ENCODE data around the gene RNU1-2. TPM values are rescaled to one million over a fixed set of nuclear protein-coding genes. Genes with fewer than 3 reads are reported as not detected.
"Not testable (repeated sequence)": the region's sequence is repeated elsewhere in the genome, so short reads cannot be mapped to it uniquely, and the experiment has no call there.

RNU1-2 gene
- total and polyA plus RNA-seq, 4 experiments from 2014 or later = 3,010 to 3,866 TPM; not detected in 2

DNA sequence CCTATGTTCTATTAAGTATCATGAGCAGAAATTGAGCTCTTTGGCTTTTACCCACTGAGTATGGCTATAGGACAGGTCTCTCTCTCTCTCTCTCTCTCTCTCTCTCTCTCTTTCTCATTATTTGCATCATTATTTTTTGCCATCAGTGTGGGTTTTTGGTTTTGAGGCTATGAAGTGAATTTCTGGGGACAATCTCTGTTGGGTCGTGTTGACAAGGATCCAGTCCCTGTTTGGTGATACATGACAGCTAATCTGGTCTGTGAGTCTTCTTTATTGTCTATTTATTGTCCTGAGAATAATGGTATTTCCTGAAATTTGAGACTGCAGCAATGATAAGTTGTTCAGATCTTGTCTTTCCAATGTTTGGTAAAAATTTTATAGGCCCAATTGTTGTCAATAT, 1.9 kb downstream of the RNU1-2 start:
- H3K9me3 Mint-ChIP-seq; H3K36me3 ChIP-seq (ENCODE audit: insufficient read depth, low read length); CTCF ChIA-PET (ENCODE audit: partially characterized antibody); H3K36me3 Mint-ChIP-seq; DNase-seq; H3K27ac ChIP-seq (ENCODE audit: low read depth, low read length); H3K27me3 ChIP-seq (ENCODE audit: insufficient read depth, low read length); H3K27me3 Mint-ChIP-seq; intact Hi-C loops (cut with micrococcal nuclease); H3K9me3 ChIP-seq (ENCODE audit: control insufficient read depth in 1 of 2, low read length in 2 of 2); H3K4me3 ChIP-seq (ENCODE audit: low read length in 2 of 2): not testable (repeated sequence)
- peaks cover 22% of the 10 kb centered on the region for H3K4me1 ChIP-seq (ENCODE audit: insufficient read depth, low read length)
- H3K4me3 Mint-ChIP-seq = peak overlapping the region in 6 of 8 donors; percentile 45 to 79 (median 64)
- POLR2A ChIA-PET (ENCODE audit: partially characterized antibody) = interaction anchor here (0.8 to 3.4 kb wide), 2 partner anchors 8 to 9 kb away, joined by 6 to 75 read pairs; no protein-coding TSS in a partner anchor
- H3K4me1 Mint-ChIP-seq = peaks cover 20 to 45% (median 33%) of the 10 kb centered on the region in 4 donors
- H3K27ac Mint-ChIP-seq = peak overlapping the region; percentile 24 to 94 (median 81)

DNA sequence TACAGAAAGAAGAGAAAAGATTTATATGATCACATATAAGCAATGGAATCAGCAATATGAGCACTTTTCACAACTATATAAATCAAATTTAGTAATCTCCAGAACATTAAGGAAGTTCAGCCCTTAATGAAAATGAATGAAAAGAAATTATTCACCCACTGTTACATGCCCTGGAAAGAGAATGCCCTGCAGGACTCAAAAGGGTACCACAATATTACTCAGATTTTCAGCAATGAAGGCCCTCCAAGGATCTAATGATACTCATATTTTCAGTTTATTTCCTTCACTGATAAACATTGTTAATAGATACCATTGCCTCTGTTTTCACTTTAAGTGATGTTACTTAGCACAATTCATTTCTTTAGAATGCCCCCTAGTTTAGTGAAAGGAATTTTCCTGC, 2.5 kb downstream of the RNU1-2 start:
- intact Hi-C loops (cut with micrococcal nuclease); H3K27ac ChIP-seq (ENCODE audit: low read depth, low read length); H3K27me3 Mint-ChIP-seq; H3K27me3 ChIP-seq (ENCODE audit: insufficient read depth, low read length); H3K9me3 ChIP-seq (ENCODE audit: control insufficient read depth in 1 of 2, low read length in 2 of 2); H3K36me3 Mint-ChIP-seq; DNase-seq; H3K4me3 ChIP-seq (ENCODE audit: low read length in 2 of 2); CTCF ChIA-PET (ENCODE audit: partially characterized antibody); H3K9me3 Mint-ChIP-seq; H3K36me3 ChIP-seq (ENCODE audit: insufficient read depth, low read length): not testable (repeated sequence)
- POLR2A ChIA-PET (ENCODE audit: partially characterized antibody) = interaction anchor here (0.6 kb wide), 1 partner anchor 17 kb away, joined by 3 read pairs; no protein-coding TSS in a partner anchor
- H3K4me1 ChIP-seq (ENCODE audit: insufficient read depth, low read length) = peaks cover 27% of the 10 kb centered on the region
- Mint-ChIP-seq H3K27ac (peak overlapping the region in 6 of 7 donors; percentile 15 to 92 (median 32)), H3K4me3 (peak overlapping the region in 1 of 8 donors; percentile 67), H3K4me1 (peaks cover 22 to 50% (median 36%) of the 10 kb centered on the region in 4 donors)

DNA sequence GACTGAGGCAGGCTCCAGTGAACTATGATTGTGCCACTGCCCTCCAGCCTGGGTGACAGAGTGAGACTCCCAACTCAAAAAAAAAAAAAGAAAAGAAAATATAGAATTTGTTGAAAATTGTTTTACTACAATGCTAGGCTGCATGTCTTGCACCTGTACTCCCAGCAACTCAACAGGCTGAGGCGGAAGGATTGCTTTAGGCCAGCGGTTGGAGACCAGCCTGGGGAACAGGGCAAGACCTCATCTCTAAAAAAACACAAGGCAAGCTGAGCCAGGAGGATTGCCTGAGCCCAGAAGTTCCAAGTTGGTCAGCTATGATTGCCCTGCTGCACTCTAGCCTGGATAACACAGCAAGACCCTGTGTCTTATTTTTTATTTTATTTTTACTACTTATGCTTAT, 3.2 kb downstream of the RNU1-2 start:
- POLR2A ChIA-PET (ENCODE audit: partially characterized antibody) = interaction anchor here (0.6 to 1.3 kb wide), 4 partner anchors 14 to 385 kb away, joined by 3 read pairs; partner anchors contain the start of gene RNU1-1
- H3K4me3 Mint-ChIP-seq; H3K27me3 Mint-ChIP-seq; H3K27ac Mint-ChIP-seq; intact Hi-C loops (cut with micrococcal nuclease); H3K36me3 Mint-ChIP-seq; H3K27me3 ChIP-seq (ENCODE audit: insufficient read depth, low read length); H3K9me3 ChIP-seq (ENCODE audit: control insufficient read depth in 1 of 2, low read length in 2 of 2); H3K9me3 Mint-ChIP-seq; DNase-seq; CTCF ChIA-PET (ENCODE audit: partially characterized antibody); H3K4me3 ChIP-seq (ENCODE audit: low read length in 2 of 2); H3K36me3 ChIP-seq (ENCODE audit: insufficient read depth, low read length); H3K27ac ChIP-seq (ENCODE audit: low read depth, low read length): not testable (repeated sequence)
- peaks cover 25 to 56% (median 39%) of the 10 kb centered on the region in 4 donors for H3K4me1 Mint-ChIP-seq
- H3K4me1 ChIP-seq (ENCODE audit: insufficient read depth, low read length) = peaks cover 33% of the 10 kb centered on the region

DNA sequence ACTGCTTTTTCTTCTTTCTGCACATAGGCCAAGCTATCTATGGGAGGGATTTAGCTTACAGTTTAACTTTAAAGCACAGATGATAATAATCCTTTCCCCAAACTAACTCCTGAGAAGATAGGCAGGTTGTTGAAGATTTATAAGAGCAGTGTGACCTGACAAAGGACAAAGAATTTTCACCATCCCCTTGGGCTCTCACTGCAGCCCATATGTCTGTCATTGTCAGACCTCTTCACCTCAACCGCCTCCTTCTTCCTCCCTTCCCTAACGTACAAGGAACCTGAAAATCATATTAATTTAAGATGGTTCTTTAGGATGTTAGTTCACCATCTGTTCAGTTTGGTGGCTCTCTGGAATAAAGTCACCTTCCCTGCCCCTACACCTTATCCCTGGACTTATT, 5.0 kb downstream of the RNU1-2 start:
- H3K4me1 ChIP-seq (ENCODE audit: insufficient read depth, low read length) = peaks cover 36% of the 10 kb centered on the region
- no peak overlapping the region for H3K27ac ChIP-seq (ENCODE audit: low read depth, low read length)
- Mint-ChIP-seq H3K27me3 (no peaks in the 10 kb centered on the region), H3K4me3 (no peak overlapping the region), H3K9me3 (peaks cover 0 to 1% (median 0%) of the 10 kb centered on the region in 8 donors), H3K36me3 (no peaks in the 10 kb centered on the region), H3K4me1 (peaks cover 21 to 51% (median 33%) of the 10 kb centered on the region in 4 donors), H3K27ac (peak overlapping the region in 4 of 7 donors; percentile 22 to 62 (median 44))
- H3K27me3 ChIP-seq (ENCODE audit: insufficient read depth, low read length) = no peaks in the 10 kb centered on the region
- H3K36me3 ChIP-seq (ENCODE audit: insufficient read depth, low read length) = no peaks in the 10 kb centered on the region
- ChIA-PET POLR2A (ENCODE audit: partially characterized antibody) (no interaction called here), CTCF (ENCODE audit: partially characterized antibody) (interaction anchor here (0.8 to 2.4 kb wide), 4 partner anchors 15 to 192 kb away, joined by 3 to 6 read pairs (median 4); no protein-coding TSS in a partner anchor)
- no peak overlapping the region for H3K4me3 ChIP-seq (ENCODE audit: low read length in 2 of 2)
- H3K9me3 ChIP-seq (ENCODE audit: control insufficient read depth in 1 of 2, low read length in 2 of 2) = no peaks in the 10 kb centered on the region
- intact Hi-C loops (cut with micrococcal nuclease) = loop anchor here (10.0 kb wide), 1 partner anchor 1066 kb away; no protein-coding TSS in a partner anchor
- no peak for DNase-seq

DNA sequence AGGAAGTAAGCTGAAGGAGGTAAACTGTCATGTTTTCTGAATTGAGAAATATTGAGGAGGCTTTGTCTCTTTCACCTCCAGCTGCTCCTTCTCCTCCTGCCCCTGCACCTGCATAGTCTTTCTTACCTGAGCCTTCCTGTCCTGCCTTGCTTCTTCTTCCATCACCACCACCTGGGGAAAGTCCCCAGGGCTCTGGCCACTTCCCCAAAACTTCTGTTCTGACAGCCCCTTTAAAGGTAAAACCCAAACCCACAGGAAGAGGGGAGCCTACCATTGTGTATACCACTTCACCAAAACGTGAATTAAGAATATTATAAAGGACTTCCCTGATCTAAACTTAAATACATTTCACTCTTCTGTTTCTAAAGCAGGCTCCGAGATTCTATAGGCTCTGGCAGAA, 5.6 kb downstream of the RNU1-2 start:
- Mint-ChIP-seq H3K4me3 (peak overlapping the region in 1 of 8 donors; percentile 50), H3K27ac (peak overlapping the region in 6 of 7 donors; percentile 20 to 84 (median 66)), H3K4me1 (peaks cover 19 to 49% (median 31%) of the 10 kb centered on the region in 4 donors)
- H3K36me3 Mint-ChIP-seq; H3K27me3 Mint-ChIP-seq; H3K4me3 ChIP-seq (ENCODE audit: low read length in 2 of 2); H3K27me3 ChIP-seq (ENCODE audit: insufficient read depth, low read length); H3K9me3 Mint-ChIP-seq; DNase-seq; H3K36me3 ChIP-seq (ENCODE audit: insufficient read depth, low read length); H3K27ac ChIP-seq (ENCODE audit: low read depth, low read length); H3K9me3 ChIP-seq (ENCODE audit: control insufficient read depth in 1 of 2, low read length in 2 of 2): not testable (repeated sequence)
- ChIA-PET POLR2A (ENCODE audit: partially characterized antibody) (interaction anchor here (1.2 kb wide), 1 partner anchor 13 kb away, joined by 6 read pairs; no protein-coding TSS in a partner anchor), CTCF (ENCODE audit: partially characterized antibody) (interaction anchor here (0.8 to 2.4 kb wide), 5 partner anchors 12 to 202 kb away, joined by 3 to 6 read pairs (median 4); no protein-coding TSS in a partner anchor)
- intact Hi-C loops (cut with micrococcal nuclease) = loop anchor here (10.0 kb wide), 1 partner anchor 1067 kb away; no protein-coding TSS in a partner anchor
- peaks cover 39% of the 10 kb centered on the region for H3K4me1 ChIP-seq (ENCODE audit: insufficient read depth, low read length)

DNA sequence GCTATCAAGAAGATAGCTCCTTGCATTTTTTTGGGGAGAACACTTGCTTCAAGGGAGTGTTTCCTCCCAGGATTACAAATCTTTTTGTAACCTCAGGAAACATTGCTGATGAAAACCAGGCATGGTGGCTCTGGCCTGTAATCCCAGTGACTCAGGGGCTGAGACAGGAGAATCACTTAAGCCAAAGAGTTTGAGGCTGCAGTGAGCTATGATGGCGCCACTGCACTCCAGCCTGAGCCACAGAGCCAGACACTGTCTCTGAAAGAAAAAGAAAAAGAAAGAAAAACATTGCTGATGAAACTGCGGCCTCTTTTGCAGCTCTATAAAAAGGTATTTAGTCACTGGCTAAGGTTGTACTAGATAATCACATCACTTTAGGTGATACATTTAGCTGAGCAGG, 7.3 kb downstream of the RNU1-2 start:
- POLR2A ChIA-PET (ENCODE audit: partially characterized antibody) = interaction anchor here (0.6 to 4.7 kb wide), 6 partner anchors 10 to 287 kb away, joined by 3 to 82 read pairs (median 18); no protein-coding TSS in a partner anchor
- peak overlapping the region in 1 of 2 donors; percentile 66 for H3K4me3 ChIP-seq (ENCODE audit: low read length in 2 of 2)
- peak overlapping the region in 1 of 7 donors; percentile 85 for H3K27ac Mint-ChIP-seq
- no peak overlapping the region for H3K4me3 Mint-ChIP-seq
- H3K9me3 ChIP-seq (ENCODE audit: control insufficient read depth in 1 of 2, low read length in 2 of 2) = no peaks in the 10 kb centered on the region
- peak overlapping the region; percentile 97 for H3K27ac ChIP-seq (ENCODE audit: low read depth, low read length)
- H3K27me3 ChIP-seq (ENCODE audit: insufficient read depth, low read length) = no peaks in the 10 kb centered on the region
- peaks cover 12 to 39% (median 20%) of the 10 kb centered on the region in 4 donors for H3K4me1 Mint-ChIP-seq
- H3K36me3 ChIP-seq (ENCODE audit: insufficient read depth, low read length) = no peaks in the 10 kb centered on the region
- H3K9me3 Mint-ChIP-seq = peaks cover 0 to 6% (median 2%) of the 10 kb centered on the region in 8 donors
- DNase-seq = no peak
- peaks cover 35% of the 10 kb centered on the region for H3K4me1 ChIP-seq (ENCODE audit: insufficient read depth, low read length)
- H3K27me3 Mint-ChIP-seq = no peaks in the 10 kb centered on the region
- intact Hi-C loops (cut with micrococcal nuclease) = loop anchor here (10.0 kb wide), 1 partner anchor 1068 kb away; no protein-coding TSS in a partner anchor
- H3K36me3 Mint-ChIP-seq = no peaks in the 10 kb centered on the region
- CTCF ChIA-PET (ENCODE audit: partially characterized antibody) = interaction anchor here (0.7 to 1.5 kb wide), 6 partner anchors 13 to 462 kb away, joined by 3 to 5 read pairs (median 4); partner anchors contain the start of gene NECAP2

DNA sequence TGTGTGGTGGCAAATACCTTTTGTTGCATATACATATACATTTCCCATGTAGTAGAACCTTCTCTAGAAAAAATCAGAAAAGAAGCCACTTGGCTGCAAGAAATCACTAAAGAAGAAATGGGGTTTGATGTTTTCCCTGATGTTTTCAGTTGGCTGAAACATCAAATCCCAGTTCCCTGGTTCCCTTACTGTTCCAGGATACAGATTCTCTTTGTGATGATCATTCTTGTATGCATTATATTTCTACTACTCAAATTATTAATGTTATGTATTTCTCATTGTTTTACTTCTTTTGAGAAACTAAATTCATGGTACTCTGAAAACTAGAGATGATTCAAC, 7.6 kb downstream of the RNU1-2 start:
- peak overlapping the region in 1 of 7 donors; percentile 85 for H3K27ac Mint-ChIP-seq
- H3K27me3 Mint-ChIP-seq = no peaks in the 10 kb centered on the region
- Histone ChIP-seq H3K27me3 (ENCODE audit: insufficient read depth, low read length) (no peaks in the 10 kb centered on the region), H3K4me3 (ENCODE audit: low read length in 2 of 2) (peak overlapping the region; percentile 13 to 66), H3K36me3 (ENCODE audit: insufficient read depth, low read length) (no peaks in the 10 kb centered on the region), H3K9me3 (ENCODE audit: control insufficient read depth in 1 of 2, low read length in 2 of 2) (no peaks in the 10 kb centered on the region), H3K27ac (ENCODE audit: low read depth, low read length) (peak overlapping the region; percentile 97), H3K4me1 (ENCODE audit: insufficient read depth, low read length) (peaks cover 35% of the 10 kb centered on the region)
- ChIA-PET POLR2A (ENCODE audit: partially characterized antibody) (interaction anchor here (0.6 to 4.7 kb wide), 15 partner anchors 11 to 1069 kb away, joined by 3 to 82 read pairs (median 9); partner anchors contain the start of genes CROCC and NECAP2), CTCF (ENCODE audit: partially characterized antibody) (interaction anchor here (1.0 to 1.6 kb wide), 5 partner anchors 13 to 463 kb away, joined by 4 to 5 read pairs (median 4); partner anchors contain the start of gene NECAP2)
- peaks cover 0 to 6% (median 2%) of the 10 kb centered on the region in 8 donors for H3K9me3 Mint-ChIP-seq
- H3K36me3 Mint-ChIP-seq = no peaks in the 10 kb centered on the region
- no peak for DNase-seq
- H3K4me1 Mint-ChIP-seq = peaks cover 12 to 39% (median 18%) of the 10 kb centered on the region in 4 donors
- no peak overlapping the region for H3K4me3 Mint-ChIP-seq
- intact Hi-C loops (cut with micrococcal nuclease) = loop anchor here (10.0 kb wide), 1 partner anchor 1069 kb away; no protein-coding TSS in a partner anchor

All from CD4-positive, alpha-beta memory T cell (primary cell).